Mesenteric fat pad (tissue), 1 donor: ENCODE data around the gene MOB3B. TPM values are rescaled to one million over a fixed set of nuclear protein-coding genes. Genes with fewer than 3 reads are reported as not detected.

Source experiments
- DNase-seq: peaks from one replicate; pipeline ENCODE4 v3.0.0-alpha.2; 2020; ENCODE audit warnings: low spot score
- total RNA-seq: library from RNA; stranded (reverse); fragmentation: NEBNext Ultra II Directional; extraction: Animal tissue kit (Norgen Biotek cat#: 25700); gene quantifications from one replicate; pipeline ENCODE4 v1.2.1, GENCODE V29; 2021
- donor health status: DM: yes; HTN: yes; CAD: no.

The MOB3B gene
- total RNA-seq, 1 donor from 2014 or later, result 3.8 TPM

DNA sequence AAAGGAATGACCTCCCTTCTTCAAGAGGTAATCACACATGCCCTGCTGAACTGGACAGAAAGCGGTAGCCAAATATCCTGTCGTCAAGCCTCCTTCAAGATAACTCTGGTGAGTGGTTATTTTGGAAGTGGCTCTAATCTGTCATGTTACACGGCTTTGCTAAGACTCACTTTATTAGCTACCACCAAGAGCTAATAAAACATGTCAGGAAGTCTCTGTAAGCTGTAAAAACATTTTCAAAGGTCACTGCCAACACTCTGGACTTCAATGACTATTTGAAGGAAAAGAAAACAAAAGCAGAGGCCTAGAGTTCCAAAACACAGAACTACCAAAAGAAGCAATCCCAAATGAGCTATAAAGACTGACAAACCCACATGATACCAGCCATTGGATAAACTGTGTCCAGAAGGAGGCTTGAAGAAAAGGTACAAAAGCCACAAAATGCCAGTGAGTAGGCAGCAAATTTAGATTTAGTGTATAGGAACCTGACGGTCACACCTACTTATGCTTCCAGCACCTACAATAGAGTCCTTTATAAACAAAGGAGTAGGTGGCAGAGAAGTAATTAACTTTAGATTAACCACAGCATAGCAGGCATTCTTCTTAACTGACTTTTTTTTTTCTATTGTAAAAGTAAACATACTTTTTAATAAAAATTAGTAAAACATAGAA is 135.3 kb downstream of the MOB3B start:
- no peak for DNase-seq

DNA sequence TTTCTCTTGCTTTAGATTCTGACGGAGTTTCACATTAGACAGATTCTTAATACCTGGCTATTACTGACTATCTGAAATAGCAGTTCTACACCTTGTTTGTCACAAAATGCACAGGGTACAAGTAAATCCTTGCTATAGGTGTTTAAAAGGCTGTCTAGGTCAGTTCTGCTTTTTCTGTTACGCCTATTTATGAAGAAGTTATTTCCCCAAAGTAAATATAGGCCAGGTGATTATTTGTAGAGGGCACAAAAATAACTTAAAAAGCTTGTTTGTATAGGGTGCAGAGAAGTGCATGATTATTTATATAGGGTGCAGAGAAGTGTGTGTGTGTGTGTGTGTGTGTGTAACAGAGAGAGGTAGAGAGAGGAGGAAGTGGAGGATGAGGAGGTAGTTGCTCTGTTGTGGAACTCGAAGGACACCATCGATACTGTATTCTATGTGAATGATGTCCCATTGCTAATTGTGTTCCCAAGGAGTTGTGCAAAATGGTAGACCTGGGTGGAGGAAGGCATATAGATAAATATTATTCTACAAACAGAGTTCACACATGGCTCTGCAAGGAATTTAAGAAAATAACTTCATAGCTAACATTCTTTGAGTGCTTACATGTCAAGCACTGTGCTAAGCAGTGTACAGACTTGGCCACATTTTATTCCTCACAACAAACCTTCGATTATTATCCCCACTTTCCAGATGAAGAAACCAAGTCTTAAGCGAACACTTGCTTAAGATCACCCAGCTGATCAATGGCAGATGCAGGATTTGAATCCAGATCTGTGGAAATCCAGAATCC is 136.4 kb downstream of the MOB3B start:
- DNase-seq, result no peak

DNA sequence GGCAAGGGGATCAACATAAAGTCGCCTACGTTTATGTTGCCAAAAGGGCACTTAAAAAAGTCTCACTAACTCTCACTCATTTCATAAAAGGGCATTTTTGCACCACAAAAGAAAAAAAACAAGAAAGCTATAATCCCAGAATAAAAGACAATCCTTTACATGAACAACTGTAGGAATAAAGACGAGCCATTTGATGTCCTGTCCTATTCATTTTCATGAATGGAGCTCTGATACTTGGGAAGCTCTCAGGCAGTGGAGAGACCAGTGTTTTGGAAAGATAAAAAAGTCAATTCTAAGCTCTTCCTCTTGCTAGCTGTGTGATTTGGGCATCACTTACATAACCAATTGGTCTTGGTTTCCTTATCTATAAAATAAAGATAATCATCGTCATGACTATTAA is 137.2 kb downstream of the MOB3B start:
- no peak for DNase-seq

DNA sequence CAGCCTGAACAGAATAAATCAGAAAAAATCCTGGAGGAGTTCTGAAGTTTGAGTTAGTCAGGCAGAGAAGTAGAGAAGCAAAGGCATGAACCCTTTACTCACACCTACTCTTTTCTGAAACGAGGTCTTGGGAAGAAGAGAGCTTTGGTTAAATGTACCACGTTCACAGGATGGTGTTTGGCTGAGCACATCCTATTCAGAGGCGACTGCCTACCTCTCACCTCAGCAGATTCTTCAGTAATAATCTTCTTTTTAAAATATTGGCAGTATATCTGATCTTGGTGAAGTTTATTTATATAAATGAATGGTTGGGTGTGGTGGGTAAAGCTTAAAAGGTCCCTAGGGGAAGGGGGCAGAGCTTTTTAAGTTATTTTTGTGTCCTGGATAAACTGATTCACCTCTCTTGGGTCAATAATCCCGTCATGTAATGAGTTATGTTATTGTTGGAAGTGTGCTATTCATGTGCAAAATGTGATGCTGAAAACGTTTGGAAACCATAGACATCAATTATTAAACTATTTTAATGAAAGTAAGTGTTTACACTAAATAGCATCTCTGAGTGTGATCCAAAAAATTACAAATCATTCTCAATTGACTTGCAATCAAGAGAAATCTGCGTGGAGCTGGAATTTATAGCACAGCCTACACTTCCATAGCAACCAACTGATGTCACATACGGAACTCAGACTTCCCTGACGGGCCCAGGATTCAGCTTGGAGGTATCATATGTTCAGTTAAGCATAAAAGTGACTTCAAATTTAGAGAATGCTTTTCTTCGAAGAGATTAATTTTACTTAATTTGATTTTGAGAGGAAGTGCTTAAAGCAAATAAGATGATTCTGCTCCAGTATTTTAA is 138.3 kb downstream of the MOB3B start:
- DNase-seq, result no peak

DNA sequence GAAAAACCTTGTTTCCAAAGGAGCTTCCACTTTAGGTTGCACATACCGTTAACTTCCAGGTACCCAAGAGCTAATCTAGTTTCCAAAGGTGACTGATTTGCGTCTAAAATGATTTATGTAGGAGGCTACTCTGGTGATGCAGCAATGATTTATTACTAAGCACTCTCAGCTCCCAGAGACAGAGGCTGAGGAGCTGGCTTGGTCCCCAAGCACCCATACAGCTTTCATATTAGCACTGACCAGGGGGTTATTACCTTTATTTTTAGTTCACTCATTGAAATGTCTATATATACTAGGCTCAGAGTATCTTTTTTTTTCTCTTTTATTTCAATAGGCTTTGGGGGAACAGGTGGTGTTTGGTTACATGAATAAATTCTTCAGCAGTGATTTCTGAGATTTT is 141.5 kb downstream of the MOB3B start:
- no peak for DNase-seq

DNA sequence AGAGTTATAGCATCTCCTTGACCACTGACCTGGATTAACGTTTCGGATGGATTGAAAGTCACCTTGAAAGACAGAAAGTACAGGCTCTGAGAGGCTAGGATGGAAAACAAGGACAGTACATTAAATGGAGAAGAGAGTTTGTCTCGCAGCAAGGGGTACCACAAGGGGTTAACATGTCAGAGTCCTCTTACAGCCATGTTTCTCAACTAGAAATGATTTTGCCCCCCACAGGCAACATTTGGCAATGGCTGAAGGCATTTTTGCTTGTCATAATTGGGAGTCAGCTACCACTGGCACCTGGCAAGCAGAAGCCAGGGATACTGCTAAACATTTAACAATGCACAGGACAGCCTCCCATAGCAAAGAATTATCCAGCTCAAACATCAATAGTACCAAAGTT is 141.9 kb downstream of the MOB3B start:
- DNase-seq, result no peak

DNA sequence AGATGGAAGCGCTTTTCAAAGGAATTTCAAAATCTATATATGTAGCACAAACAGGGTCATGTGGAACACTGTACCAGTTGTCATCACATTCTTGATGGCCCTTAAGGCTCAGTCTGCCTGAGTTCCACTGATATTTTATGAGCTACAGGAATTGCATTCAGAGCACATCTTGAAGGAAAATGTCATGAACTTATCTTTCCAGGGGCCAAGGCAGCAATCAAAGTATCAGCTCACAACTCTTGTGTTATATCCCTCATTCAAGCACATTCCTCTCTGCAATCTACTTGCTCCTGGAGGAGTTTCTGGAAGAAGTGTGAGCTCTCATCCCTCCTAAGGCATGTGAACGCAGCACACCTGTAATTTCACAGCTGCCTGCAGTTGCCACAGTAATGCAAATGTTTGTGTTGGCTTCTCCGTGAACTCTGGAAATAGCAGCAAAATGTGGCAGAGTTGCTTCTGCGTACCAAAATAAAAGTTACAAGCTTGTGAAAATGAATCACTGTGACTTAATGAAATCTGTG is 143.0 kb downstream of the MOB3B start:
- DNase-seq, result no peak

DNA sequence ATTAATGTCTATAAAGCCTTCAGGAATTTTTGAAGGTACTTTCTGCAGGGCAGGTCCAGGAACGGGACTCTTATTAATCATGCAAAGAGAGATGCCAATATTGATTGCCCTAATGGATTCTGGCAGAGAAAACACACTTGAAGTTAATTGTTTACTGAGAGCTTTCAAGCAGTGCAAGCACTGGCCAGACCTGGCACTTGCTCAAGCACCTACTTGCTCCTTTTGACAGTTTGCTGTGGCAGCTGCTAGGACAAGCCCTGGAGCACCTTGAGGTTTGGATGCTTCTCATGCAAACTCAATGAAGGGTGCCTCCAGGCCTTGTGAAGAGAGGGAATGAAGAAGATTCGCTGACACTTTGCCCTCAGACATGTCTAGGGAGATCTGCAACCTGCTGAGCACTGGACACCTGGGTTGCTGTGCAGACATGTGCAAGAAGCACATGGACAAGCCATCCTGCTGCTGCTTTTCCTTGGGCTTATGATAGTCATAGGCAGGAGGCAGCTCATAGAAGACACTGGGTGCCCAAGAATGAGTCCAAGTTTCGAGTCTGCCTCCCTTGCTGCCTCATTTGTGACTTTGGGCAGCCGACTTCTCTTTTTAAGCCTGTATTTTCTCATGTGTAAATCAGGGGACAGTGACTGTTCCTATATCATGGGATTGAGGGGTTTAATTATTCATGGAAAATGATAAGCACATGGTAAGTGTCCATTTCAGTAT is 143.8 kb downstream of the MOB3B start:
- no peak for DNase-seq

DNA sequence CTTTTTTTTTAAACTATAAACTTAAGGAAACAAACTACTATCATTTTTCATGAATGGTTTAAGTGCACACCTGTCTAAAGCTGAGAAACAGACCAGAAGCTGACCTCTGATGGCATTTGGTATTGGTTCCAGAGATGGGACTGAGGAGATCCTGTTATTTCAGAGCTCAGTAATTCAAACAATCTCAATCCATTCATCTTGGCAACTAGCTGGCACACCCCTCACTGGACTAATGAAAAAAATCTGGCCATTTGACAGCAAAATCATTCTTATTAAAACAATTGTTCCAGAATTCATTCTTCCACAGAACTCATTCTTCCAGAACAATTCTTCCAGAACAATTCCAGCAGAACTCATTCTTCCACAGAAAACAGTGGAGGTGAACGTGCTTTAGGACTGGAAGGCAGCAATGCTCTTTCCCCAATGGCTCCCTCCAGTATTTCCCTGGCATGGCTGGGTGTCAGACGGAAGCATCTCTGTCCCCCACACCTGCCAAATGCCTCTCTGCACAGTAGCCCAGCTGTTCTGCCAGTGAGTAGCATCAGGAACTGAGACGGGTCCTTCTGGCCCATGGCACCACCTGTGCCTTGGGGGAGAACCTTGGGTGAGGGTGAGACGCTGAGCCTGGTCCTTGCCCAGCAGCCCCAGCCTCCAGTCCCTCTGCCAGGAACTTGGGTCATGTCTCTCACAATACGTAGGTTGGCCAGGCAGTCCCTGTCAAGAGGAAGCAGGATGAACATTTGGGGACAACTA is 145.2 kb downstream of the MOB3B start:
- DNase-seq, result no peak

DNA sequence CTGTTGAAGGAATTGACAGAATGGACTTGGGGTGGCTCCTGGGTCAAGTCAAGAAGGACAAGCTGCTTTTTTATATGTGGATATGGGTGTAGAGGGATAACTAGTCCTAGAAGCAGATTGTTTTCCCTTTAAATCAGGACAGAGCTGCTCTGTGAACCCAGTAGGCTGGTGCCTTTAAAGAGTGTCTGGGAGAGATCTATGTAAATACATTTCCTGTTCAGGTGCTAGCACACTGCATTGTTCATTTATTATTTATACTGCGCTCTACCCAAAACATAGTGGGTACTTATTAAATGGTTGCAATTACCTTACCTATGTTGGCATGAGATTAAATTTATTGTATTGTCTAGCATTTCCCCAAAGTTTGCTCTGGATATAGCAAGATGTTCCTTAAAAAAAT is 146.1 kb downstream of the MOB3B start:
- DNase-seq, result no peak

DNA sequence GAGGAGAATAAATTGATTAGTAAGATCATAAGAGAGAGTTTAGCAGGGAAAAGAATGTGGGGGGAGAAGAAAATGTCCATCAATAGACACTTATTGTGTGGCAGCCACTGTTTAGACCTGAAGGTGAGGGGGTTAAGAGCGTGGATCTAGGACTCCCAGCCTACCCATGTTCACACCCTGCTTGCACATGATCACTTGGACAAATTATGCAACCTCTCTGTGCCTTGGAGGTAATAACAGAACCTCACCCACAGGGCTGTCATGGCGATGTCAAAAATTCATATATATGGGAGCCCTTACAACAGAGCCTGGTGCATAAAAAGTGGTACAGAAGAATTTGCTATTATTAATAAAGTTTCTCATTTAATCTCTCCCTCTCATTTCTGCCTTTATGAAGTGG is 146.6 kb downstream of the MOB3B start:
- DNase-seq, result no peak

DNA sequence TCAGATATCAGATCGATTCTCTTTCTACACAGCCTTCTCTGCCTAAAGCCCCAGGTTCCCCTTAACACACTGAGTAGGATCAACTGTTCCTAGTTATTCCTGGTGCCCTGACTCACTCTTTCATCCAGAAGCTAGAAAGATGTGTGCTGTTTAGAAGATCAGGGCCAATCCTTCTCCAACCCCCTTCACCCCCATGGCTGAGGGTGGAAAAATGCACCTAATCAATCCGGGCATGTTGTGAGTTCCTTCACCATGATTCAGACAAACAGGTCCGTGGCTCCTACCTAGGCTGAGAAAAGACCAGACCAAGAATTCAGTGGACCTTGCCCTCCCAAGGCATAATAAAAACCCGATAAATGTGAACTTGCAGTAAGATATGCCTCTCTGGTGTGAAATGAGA is 147.3 kb downstream of the MOB3B start:
- no peak for DNase-seq

DNA sequence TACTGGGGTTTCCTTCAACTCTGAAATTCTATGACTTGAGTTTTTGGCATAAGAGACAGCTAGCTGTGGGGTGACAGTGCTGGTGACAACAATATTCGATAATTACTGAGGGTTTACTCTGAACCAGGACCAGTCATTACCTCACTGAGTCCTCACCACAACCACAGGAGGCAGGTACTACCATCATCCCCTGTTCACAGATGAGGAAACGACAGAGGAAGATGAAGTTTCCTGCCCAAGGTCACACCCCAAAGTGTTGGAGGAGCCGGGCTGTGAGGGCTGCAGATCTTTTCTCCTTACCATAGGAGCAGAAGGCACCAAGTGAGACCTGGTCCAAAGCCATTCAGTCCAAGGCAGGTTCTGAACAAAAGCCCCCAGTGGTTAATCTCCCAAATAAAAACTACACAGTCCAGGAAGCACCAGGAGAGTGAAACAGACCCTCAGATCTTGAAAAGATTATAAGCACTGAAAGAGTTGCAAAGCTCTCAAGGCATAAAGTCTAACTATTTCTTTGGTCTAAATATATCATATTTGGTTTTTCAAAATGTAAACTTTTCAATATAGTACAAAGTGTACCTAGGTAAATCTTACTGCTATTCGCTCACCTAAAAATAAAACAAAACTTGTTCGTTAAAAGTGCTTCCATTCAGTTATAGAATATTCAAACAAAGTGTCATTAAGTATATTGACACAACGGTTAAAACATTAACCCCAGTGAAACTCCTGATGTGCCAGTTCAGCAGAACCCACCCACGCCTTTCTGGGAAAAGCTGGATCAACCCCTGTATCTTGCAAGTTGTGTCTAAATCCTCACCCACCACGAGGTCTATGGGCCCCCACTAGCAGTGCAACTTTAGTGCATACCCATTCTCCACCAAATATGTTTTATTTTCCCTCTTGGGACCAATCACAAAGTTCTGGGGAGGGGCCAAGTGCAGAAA is 150.0 kb downstream of the MOB3B start:
- DNase-seq, result no peak

DNA sequence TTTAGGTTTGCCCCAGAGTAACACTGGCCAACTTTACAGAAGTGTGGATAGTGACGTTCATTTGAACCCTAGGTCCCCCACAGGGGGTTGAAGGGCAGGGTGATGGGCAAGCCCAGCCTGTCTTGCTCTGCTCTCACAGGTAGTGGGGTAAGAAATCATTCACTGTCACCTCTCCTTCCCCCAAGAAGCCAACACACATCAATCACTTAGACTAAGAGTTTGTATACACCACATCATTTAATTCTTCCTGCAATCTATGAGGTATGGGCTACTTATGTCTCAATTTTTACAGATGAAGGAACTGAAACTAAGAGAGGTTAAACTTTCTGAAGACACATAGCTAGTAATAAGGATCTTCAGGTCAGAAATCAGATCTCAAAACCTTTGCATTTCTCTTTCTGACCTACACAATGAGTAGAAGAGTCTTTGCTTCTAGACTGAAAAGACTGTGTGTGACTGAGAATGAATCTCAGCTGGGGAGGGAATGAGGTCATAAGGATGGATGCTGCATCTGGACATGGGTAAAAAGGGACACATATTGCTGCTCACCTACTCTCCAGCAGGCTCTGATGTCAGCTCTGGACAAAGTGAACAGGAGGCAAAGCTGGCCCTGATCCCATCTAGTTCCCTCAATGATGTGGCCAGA is 151.7 kb downstream of the MOB3B start:
- DNase-seq, result no peak

DNA sequence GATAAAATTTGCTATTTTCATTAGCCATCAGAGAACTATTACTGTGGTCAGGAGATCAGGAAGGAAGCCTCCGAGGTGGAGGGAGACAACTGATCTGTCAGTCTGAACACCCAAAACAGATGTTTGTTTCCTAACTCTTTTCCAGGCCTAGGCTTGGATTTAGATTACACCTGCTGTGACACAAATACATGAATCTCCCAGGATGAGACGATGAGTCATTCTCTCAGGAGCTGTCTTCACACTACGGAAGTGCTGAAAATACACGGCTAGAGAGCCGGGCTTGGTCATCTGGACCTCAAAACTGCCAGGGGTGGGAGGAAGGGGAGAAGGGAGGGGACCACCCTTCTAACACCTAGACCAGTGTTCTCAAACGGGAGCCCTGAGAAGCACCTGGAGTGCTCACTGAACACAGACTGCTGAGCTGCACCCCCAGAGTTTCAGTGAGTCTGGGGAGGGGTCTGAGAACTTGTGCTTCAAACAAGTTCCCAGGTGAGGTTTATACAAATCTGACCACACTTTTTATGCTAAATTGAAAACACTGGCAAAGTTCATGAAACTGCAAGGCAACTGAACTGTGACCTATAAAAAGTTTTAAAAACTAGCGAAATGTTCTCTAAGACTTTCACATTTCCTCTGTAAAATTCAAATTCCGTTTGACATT is 152.3 kb downstream of the MOB3B start:
- DNase-seq, result no peak

DNA sequence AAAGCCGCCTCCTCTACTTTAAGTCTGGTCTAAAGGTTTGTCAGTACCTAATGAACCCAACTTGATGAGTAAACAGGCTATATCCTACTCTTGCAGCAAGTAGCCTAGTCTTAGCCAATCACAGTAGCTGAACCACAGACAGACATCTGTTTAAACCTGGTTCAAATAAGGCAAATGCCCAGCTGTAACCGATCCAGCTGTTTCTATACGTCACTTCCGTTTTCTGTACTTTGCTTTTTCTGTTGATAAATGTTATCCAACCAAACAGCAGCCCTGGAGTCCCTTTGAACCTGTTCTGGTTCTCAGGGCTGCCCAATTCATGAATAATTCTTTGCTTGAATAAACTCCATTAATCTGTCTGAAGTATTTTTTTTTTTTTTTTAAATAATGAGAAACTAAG is 155.8 kb downstream of the MOB3B start:
- no peak for DNase-seq

DNA sequence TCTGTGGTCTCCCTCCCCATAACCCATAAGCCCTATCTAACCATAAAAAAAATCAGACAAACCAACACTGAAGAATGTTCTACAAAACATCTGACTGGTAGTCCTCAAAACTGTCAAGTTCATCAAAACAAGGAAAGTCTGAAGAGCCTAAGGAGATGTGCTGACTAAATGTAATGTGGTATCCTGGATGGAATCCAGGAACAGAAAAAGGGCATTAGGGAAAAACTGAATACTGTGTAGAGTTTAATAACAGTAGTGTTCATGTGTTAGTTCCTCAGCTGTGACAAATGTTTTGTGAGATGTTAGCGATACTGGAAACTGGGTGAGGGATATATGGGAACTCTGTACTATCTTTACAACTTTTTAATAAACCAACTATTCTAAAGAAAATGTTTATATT is 157.0 kb downstream of the MOB3B start:
- no peak for DNase-seq

DNA sequence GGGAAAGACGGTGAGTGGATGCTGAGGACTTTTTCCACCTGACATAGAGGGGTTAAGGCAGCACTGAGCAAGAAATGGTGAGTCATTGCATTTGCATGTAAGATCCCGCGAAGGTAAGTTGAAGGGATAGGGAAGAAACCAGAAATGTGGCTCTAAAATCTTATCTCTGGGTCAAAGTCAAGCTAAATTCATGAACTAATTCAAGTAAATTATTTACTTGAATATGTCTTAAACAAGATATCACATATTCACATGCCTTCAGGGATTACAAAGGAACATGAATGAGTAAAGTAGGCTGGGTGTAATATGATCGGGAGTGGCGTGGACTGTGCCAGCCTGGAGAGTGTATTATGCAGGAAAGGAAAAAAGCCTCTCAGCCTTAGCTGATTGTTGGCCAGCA is 158.2 kb downstream of the MOB3B start:
- no peak for DNase-seq
